Daoy (cell line): ENCODE data around the gene SERPINE2. TPM values are rescaled to one million over a fixed set of nuclear protein-coding genes. Genes with fewer than 3 reads are reported as not detected.

Experiments used
- DNase-seq: peaks from one replicate; pipeline ENCODE4 v3.0.0-alpha.2; 2015; ENCODE audit warnings: low read depth
- total RNA-seq: library from RNA; depleted of rRNA; stranded (reverse); fragments of >200 nt; shearing (Covaris generic); gene quantifications from 2 replicates; pipeline ENCODE4 v1.2.3, GENCODE V29; 2014

Gene SERPINE2
- total RNA-seq, 1 experiment from 2014 or later: 18.0 TPM

- peak; percentile 69 for DNase-seq
Observed at GRCh38 chr2:223976635-223977226, 62.4 kb downstream of the SERPINE2 start.

GRCh38 chr2:223973606-223974005 lies 65.5 kb downstream of the SERPINE2 start:
- DNase-seq: no peak

- no peak for DNase-seq
Observed at GRCh38 chr2:223972656-223973102, 66.4 kb downstream of the SERPINE2 start.

GRCh38 chr2:223971731-223972130 lies 67.4 kb downstream of the SERPINE2 start:
- no peak for DNase-seq

GRCh38 chr2:223970343-223971128 lies 68.5 kb downstream of the SERPINE2 start:
- peak; percentile 29 for DNase-seq

GRCh38 chr2:223969856-223970255 lies 69.2 kb downstream of the SERPINE2 start:
- no peak for DNase-seq

- no peak for DNase-seq
Observed at GRCh38 chr2:223969315-223969714, 69.8 kb downstream of the SERPINE2 start.

- DNase-seq: no peak
Observed at GRCh38 chr2:223967981-223968380, 71.1 kb downstream of the SERPINE2 start.

- no peak for DNase-seq
Observed at GRCh38 chr2:223959688-223960087, 79.4 kb downstream of the SERPINE2 start.

GRCh38 chr2:223957092-223957851 lies 81.8 kb downstream of the SERPINE2 start, which contains the start of gene MRPL44:
MRPL44 (plus strand) TSS chr2:223957463; CDS start chr2:223957473, 10 bp downstream.
- peak; percentile 94 for DNase-seq

- no peak for DNase-seq
Observed at GRCh38 chr2:223956300-223956699, 82.8 kb downstream of the SERPINE2 start.

- DNase-seq: peak; percentile 68
Observed at GRCh38 chr2:223954401-223954800, 84.7 kb downstream of the SERPINE2 start.

GRCh38 chr2:223952280-223952968 lies 86.7 kb downstream of the SERPINE2 start:
- DNase-seq: no peak

GRCh38 chr2:223950448-223951347 lies 88.4 kb downstream of the SERPINE2 start:
- no peak for DNase-seq

- no peak for DNase-seq
Observed at GRCh38 chr2:223949241-223949840, 89.7 kb downstream of the SERPINE2 start.

- DNase-seq: no peak
Observed at GRCh38 chr2:223947711-223948205, 91.3 kb downstream of the SERPINE2 start.

GRCh38 chr2:223945755-223946154 lies 93.3 kb downstream of the SERPINE2 start:
- DNase-seq: no peak

- peak; percentile 92 for DNase-seq
Observed at GRCh38 chr2:223944703-223945531, 94.2 kb downstream of the SERPINE2 start, which contains the start of gene WDFY1. WDFY1 (minus strand) TSS chr2:223945335; CDS start chr2:223945284, 51 bp downstream.

- peak; percentile 33 for DNase-seq
Observed at GRCh38 chr2:223944166-223944702, 94.9 kb downstream of the SERPINE2 start.
